Inferior parietal cortex (tissue), 1 donor: Measurements from ENCODE around the gene DNAL1.

Source experiments
- DNase-seq: peaks from one replicate; pipeline ENCODE4 v3.0.0-alpha.2; 2016; ENCODE audit errors: extremely low spot score

Gene DNAL1

DNA sequence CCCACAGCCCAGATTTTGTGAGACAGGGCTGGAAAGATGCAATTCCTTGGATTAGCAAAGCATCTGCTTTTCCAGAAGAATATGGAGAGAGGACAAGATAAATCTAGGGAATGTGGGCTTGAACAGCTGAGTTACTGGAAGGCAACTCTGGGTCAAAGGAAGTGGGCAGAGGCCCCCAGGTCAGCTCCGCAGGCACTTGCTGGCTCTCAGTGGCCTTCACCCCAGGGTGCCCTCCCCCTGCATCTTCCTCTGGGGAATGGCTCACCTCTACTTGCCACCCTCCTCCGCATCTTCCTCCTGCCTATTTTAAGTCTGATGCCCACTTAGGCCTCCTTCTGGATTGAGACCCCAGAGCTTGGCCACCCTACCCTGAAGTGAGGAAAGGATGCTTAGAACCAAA is 79.9 kb downstream of the DNAL1 start:
- DNase-seq, result no peak

DNA sequence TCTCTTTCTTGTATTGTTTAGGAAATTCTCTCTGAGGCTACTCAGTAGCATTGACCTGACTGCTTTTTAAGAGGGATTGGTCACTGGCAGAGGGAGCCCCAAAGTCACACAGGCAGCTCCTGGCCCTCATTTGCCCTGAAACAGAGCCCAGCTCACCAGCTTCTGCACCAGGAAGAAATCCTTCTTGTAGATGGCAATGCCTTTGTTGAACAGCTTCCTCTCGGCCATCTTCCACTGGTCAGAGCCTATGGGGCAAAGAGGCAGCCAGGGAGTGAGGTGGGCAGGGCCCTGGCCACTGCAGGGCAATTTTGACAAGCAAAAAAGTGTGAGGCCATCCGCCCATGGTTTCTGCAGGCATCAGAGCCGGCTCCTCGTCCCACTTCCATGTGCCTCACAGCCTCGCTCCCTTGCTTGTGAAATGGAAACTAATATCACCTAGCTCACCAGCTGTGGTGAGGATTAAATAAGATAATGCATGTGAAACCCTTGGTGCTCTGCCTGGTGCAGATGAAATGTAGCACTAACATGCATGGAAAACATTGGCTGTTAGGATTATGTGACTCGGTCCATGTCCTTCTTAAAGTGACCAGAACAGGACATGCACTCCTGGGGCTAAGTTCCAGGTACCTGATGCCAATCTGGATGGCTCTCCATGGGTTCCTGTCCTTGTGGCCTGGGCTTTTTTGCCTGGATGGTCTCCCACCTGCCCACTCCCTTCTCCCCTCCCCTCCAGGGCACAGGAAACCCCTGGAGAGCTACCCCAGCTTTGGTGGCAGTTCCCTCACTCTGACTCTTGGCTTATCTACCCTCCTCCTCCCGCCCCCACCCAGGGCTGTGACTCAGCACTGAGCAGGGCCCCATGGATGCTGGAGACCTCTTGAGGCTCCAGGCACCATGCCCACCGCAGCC is 80.6 kb downstream of the DNAL1 start:
- no peak for DNase-seq

DNA sequence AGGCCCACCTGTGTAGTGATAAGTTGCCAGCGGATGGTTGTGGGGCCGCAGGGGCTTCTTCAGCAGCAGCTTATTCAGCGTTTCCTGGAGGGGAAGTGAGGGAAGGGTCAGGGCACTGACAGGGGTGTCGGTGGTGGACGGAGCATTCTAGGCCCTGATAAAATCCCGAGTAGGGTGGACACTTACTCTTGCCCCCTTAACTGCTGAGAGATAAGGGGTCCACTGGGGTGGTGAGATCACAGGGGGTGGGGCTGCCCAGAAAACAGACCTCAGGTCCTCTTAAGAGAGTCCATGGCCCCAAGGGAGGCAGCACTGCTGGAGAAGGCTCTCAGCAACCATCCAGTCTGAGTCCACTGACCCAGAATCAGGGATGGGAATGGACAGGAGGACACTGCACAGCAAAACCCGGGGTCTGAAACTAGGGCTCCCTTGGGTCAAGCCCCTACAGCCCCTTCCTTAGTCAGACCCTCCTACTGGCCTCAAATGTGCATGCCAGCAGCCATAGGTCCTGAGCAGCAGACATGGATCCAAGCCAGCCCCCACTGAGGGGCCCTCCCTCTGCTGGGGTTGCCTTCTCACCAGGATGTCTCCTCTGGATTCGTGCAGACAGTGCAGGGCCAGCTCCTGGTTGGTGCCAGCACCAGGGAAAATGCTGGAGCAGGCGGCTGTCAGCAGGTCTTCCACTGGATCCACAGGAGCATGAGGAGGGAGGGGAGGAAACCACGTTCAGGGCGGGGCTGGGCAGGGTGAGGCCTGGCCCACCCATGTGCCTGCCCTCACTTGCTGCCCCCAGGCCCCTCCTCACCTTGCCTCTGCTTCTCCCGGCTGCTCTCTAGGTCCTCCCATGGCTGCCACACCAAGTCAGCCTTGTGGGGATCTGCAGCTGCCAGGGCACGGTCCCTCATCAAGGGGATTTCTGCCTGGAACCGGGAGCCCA is 81.5 kb downstream of the DNAL1 start:
- DNase-seq, result no peak

DNA sequence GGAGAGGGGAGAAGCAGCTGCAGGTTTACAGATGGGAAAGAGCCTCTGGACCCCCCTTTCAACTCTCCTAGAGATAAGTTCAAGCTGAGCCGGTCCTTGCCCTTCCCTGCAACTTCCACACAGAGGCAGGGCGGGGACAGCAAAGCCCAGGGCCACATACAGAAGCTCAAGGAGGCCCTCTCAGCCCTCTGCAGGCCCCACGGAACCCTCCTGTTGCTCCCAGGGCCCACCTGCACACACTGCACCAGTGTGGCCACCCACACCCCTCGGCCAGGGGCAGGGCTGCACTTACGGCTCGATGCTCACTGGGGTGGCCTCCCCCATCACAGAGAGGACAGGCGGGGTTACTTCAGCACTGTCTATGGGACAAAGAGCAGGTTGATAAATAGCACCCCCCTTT is 82.4 kb downstream of the DNAL1 start:
- DNase-seq, result no peak

DNA sequence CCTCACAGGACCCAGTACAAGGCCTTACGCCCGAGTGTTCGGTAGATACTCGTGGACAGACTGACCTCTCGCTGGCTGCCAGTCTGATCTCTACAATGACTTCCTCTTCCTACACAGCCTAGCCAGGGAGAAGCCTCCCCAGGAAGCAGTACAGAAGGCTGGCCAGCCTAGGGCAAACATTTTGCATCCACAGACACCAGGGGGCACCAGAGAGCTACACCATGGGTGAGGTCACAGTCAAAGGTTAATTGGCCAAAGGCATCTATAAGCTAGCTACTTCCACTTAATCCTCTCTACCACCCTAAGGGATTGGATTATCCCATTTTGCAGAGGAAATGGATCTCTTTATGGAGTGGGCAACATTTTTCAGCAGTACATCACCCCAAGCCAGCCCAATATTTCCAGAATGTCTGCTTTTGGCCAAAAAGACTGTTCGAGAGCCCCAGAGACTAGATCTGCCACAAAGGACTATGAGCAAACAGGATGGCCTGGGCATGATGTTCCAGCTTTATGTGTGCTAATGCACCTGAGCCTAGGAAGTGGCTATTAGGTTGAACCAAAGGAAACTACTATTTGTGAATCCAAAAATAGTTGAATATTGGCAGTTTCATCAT is 84.0 kb downstream of the DNAL1 start:
- DNase-seq, result peak; percentile 94

DNA sequence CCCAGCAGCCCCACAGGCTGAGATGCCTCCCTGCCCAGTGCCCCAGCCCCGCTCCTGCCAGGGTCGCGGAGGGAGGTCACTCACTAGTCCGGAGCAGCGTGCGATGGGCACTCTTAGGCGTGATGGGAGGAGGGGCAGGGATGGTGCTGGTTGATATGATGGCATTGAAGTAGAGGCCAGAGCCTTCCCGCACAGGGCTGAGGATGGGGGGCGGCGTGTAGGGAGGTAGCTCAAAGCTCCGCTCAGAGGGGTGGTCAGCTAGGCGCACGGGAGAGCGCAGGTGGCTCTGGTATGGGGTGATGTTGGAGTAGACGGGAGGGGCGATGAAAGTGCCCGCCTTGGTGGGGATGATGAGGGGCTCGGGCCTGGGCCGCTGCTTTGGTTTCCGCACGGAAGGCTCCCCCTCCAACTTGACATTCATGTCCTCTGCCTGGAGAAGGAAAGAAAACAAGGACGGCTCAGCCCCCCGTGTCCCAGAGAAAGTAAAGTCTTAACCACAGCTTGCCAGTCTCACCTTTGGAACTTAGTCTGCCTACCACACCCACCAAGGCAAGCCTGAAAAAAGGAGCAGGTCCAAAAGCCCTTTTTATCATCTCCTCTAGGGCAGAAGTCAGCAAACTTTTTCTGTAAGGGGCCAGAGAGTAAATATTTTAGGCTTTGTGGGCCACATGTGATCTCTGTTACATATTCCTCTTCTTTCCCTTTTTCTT is 84.9 kb downstream of the DNAL1 start:
- DNase-seq, result no peak

DNA sequence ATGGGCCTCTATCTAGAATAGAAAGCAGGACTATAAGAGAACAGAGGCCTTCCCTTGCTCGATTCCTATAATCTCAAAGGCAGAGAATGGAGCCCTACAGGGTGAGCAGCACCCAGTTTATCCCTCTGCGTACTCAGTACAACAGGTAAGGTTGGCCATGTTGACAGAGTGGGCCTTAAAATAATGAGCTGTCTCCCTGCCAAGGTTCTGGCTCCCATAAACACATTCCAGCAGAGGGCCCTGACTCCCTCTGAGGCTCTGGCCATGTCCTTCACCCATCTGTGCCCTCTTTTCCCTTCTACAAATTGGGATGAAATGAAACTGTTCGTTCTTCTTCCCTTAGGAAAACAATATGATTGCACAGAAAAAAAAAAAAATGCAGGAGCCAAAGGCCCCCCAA is 86.3 kb downstream of the DNAL1 start:
- DNase-seq, result no peak

DNA sequence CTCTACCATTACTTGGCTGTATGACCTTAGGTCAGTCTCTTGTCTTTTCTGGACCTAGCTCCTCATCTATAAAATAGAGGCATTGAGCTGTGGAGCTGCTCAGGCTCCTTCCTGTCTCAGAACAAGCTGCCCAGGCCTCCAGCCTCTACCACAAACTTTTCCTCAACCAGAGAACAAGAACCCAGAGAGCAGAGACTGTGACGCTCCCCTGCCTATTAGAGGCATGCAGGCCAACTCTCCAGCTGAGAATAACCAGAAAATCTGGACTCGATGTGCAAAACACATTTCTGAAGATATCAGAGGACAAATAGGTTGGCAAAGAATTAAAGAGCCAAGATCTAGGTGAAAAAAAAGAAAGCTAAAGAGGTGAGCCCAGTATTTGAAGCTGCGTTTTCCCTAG is 87.2 kb downstream of the DNAL1 start:
- DNase-seq, result no peak

DNA sequence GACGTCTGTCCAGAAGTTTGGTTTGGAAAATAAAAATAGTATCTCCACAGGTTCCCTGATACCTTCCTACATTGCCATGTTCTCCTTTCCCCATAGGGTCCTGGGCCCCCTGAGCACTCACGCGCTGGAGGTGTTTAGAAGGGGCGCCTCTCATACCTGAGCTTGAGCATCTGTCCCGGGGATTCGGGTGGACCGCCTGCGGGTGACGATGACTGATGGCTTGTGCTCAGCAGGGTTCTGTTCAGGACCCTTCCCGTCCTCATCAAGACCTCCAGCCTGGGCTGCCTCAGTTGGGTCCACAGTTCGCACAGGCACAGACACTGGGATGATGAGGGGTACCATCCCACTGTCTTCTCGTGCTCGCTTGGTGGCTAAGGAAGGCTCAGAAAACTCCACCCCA is 92.1 kb downstream of the DNAL1 start:
- no peak for DNase-seq

DNA sequence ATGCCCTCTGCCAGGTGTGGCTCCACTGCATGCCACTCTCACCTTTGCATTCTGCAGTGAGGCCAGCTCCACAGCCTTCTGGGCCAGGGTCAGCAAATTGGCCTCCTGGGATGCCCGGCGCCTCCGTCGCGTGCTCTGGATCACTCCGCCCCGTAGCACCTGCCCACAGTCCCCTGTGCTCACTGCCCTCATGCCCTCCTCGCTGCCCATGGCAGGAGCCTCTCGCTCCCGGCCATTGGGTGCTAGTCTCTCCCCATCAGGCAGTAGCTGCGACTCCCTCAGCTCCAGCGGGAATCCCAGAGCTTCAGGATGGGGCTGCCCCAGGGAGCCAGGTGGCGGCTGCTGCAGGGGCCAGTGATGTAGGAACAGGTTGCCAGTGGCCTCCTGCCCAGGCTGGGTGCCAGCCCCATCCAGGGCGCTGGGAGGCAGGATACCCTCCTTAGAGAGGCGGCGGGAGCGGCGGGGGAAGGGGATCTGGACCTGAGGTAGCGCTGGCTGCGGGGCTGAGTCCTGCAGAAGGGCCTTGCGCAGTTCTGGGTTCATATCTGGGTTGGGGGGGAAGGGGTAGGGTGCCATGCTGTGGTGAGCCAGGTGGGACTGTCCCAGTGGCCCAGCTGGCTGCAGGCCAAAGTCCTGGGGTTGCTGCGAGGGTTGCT is 93.9 kb downstream of the DNAL1 start:
- no peak for DNase-seq

DNA sequence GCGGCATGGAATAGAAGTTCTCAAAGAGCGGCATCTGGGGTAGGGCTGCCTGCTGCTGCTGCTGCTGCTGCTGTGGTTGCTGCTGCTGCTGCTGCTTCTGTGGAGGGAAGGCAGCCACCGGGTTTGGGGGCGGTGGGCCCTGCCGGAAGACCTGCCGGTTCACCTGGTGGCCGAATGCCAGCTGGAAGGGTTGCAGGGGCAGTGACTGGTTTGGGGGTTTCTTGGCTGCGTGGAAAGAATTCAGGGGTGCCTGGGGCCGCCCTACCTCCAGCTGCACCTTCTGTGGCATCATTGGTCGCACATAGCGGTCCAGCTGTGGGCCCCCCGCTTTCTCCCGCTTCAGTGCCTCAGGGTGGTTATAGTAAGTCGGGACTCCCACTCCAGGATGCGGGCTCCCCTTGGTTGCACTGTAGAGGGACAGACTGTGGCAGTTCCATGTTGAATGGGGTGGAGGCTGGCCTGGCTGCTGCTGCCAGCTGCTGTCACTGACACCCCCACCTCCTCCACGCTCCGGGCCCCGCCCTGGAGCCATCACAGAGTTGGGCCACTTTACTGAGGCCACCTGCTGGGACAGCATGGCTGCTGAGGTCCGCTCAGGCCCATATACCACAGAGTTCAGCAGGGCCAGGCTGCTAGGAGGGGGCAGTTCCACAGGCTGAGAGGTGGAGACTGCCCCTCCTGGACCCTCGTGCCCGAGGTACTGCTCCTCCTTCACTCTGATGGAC is 94.5 kb downstream of the DNAL1 start:
- no peak for DNase-seq

DNA sequence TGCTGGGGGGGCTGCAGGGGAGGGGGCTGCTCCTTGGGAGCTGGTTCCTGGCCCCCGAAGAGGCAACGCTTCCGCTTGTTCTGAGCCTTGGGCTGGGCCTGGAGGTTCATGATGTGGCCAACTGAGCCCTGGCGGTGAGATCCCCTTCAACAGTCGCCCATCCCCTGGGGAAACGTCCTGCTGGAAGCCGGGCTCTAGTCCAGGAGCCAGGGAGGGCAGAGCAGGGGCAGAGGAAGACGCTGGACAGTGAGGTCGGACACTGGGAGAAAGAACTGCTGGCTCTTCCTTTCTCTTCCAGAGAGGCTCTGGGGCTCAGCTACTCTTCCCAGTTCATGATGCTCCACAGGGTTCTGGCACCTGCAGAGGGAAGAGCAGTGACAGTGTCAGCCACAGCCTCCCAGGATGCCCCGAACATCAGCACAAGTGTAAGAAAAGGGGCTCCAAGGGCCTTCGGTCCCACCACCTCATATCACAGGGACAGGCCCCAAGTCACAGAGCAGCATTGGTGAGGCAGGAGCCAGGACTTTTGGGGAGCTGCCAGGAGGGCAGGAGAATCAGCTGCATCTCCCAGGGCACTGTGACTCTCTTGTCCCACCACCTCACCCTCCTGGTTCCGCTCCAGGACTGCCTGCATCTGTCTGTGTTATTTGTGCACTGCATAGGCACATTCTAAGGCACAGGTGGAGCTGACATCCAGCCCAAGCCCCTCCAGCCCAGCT is 95.3 kb downstream of the DNAL1 start:
- no peak for DNase-seq

DNA sequence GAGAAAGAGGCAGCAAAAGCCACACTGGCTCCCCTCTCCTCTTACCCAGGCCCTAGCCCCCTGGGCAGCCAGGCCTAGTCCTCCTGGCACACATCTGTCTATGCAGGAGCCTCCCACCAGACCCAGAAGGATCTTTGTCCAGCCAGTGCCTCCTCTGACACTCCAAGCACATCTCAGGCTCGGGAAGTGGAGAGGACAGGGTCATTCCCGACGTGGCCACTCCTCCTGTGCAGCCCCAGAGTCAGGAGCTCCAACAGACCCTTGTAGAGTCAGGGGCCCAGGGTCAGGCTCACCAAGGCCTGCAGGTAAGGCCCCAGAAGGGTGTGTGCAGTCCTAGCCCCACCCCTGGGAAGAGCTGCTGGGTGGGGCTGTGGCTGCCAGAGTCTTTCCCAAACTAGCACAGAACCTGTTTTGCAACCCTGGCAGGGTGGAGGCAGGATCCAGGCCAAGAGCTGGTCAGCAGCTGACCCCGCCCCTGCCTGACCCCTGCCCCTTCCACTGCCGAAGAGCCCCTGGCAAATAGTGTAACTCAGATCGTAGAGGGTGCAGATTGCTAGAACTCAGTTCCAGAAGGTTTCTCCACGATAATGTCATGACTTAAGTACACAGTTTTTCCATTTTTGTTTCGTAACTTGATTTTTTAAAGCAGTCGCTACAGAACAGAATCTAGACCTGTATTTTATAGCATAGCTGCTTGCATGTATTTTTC is 96.0 kb downstream of the DNAL1 start:
- no peak for DNase-seq

DNA sequence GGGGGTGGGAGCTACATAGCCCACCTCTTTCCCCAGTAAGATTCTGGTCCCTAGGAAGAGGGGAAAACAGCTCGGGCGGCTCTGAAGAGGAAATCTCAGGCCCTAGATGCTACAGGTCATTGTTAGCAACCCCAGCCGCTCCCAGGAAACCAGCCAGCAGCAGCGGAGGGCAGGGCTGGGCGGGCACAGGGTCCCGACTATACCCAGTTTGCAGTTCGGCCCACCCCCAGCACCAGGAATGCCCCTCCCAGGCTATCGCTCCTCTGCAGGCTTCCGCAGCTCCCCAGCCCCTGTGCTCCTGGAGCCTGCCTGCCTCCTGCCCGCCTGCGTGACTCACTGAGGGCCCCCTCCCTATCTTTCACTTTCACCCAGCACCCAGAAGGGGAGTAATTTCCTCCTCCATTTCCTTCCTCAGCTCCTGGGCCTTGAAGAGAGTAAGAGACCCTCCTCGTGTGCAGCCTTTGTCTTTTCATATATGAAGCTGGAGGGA is 96.6 kb downstream of the DNAL1 start:
- no peak for DNase-seq

DNA sequence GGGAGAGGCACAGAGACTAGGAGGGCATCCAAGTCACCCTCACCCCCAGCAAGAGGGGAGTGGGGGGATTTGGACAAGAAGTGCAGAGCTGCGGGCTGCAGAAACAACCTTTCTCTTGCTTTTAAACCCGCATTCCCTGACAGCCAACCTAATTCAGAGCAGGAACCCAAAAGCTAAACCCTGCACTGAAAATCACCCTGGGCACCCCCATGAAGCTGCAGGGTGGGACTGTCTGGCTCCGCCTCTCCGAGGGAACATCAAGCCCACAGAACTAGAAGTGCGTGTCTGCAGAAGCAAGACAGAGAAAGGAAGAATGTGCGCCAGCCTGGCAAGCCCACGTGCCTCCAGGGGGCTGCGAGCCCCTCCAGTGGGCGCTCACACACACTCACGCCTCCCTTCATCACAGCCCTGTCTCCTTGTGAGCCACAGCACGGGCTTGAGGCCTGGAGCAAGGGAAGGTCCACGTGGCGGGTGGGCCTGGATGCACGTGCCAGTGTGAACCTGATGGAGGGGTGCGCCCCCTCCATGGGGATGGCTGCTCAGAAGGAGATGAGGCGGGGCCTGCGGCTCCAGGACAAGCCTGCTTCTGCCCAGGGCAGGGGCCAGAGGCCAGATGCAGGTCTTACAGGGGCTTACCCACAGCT is 97.2 kb downstream of the DNAL1 start:
- no peak for DNase-seq

DNA sequence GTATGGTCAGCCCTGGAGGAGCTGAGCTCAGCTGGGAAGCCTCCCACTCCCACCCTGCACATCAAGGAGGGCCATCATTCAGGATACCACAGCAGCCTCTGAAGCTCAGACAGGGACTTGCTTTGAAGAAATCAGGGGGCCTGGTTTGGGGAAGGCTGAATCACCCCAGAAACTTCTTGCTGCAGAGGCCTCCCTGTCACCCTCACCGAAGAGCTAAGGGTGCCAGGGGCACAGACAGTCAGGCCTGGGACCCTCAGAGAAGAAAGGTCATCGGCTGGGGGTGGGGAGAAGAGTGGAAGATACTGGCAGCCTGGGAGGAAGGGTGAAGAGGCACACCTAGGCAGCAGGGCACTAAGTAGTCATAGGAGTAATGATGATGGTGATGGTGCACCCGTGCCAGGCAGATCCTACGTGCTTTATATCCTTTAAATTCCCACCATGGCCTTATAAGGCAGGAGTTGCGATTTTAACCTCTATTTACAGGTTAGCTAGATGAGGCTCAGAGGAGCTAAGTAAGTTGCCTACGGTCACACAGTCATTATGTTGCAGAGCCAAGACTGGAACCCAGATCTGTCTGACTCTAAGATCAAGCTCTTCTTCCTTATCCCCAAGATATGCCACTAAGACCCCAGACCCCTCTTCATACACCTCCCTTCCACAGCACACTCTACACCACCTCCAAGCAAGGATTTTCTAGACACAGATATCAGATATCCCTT is 97.9 kb downstream of the DNAL1 start:
- no peak for DNase-seq

DNA sequence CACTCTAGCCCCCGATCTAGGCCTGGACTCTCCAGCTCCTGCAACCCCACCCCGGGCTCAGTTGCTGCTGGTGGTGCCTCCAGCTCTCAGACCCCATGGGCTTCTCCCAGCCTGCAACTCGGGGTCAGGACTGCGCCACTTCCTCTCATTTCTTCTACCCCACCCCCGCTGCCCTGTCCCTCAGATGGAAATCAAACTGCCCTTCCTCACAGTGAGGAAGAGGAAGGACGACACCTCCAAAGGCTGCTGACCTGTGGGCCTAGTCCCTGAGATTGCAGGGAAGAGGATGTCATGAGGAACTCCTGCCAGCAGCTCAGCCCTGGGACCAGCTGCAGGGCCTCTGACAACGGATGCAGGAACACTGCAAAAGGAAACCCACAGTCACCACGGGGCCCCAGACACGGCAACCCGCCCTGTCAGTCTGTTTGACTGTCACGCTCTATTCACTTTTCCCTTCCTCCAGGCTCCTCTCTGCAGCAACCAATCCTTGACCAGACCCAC is 98.7 kb downstream of the DNAL1 start:
- DNase-seq, result no peak
